CD4-positive, alpha-beta T cell treated with Interleukin-12 subunit alpha and Interleukin-12 subunit beta, for 1 hour (primary cell): Measurements from ENCODE around the gene LRRC30.

Experiments used
- DNase-seq: peaks from one replicate; pipeline ENCODE4 v3.0.0-alpha.2; 2020

The LRRC30 gene

DNA sequence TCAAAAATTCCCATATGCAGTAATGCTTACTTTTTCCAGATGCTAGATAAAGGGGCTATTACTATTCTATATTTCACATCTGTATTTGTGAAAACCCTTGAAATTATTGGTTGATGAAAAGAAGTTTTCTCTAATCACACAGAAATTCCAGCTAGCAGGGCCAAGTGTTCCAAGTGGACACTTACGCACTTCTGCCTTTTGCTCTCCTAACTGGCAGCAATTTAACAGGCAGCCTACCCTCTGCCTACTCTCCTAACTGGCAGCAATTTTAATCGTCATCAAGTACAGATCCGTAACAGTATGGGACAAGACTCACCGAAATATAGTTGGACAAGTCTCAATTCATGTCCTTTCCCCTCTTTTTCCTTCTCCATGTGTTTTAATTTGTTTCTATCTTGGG is 12.0 kb downstream of the LRRC30 start:
- DNase-seq: no peak

DNA sequence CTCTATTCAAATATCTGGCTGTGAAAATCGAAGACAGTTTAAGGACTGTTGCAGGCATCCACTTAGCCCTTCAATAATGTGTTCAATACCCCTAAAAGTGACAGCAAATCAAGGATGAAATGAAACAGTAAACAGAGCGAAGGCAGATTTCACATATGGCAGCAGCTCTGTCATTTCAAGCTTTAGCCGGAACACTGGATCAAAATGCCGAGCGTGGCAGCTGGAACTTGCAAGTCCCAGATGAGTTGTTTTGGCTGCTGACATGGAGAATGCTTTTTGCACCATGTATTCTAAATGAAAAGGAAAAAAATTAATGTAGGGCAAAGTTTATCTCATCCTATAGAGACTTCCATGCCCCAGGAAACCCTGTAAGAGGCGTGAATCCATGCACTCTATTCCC is 18.0 kb downstream of the LRRC30 start:
- DNase-seq: no peak

GRCh38 chr18:7254163-7254562 is 23.3 kb downstream of the LRRC30 start:
- no peak for DNase-seq

GRCh38 chr18:7255054-7255453 is 24.2 kb downstream of the LRRC30 start:
- no peak for DNase-seq

DNA sequence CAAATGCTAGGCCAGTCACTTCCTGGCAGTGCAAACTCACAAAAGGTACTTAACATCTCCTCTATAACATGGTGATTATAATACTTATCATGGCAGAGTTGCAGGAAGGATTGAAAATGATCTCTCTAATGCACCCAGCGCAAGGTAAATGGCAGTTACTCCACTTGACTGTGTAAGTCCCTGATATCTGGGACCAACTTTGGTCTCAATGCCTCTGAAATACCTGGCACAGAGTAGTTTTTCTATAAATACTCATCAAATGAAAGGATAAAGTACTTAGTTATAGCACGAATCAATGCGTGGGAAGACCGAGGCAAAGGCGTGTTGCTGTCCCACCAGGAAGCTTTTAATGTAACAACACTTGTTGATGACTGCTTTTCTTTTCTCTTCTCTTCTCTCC is 24.8 kb downstream of the LRRC30 start:
- no peak for DNase-seq

DNA sequence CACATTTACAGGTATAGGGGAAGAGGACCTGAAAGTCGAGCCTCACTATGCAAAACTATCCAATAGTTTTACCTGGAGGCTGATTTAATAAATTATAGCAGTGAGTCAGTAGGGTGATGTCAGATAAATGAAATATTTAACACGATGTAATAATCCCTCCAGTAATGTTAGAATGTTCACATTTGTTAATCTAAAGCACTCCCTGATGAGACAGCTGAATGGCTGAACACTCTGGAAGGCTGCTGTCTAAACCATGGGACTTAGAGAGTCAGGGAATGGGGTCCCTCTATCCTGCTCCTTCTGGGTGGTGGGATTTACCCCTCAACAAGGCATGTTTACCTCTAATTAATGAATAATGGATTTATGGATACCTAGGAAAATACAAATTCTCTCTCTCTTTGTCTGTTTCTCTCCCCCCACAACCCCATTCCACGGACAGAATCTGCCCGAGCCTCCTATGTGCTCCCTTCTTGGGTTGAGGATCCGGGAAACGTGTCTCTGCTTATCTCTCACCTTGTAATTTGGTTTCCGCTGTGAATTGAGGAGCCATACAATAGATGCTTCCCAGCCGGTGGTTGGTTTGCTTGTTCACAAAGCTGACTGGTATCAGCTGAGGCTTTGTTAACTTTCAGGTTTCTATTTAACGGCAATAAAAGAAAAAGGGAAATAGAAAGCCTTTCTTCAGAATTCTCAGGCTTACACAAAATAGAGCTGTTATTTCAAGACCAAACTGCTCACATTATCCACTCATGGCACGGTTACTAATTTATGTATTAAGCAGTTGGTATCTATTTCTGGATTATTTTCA is 25.9 kb downstream of the LRRC30 start:
- no peak for DNase-seq

DNA sequence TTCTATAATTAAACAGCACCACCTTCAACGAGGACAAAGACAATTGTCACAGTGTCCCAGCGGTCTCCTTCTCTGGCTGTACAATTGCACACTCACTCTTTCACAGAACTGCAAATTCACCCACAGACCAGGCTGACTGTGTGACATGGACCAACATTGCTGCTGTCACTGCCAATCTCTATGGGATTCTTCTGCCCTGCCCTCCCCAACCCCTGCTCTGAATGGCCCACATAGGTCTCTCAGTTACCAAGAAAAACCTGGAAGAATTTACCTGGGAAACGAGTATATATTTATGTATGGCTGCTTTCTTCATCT is 26.5 kb downstream of the LRRC30 start:
- no peak for DNase-seq

- no peak for DNase-seq
Measured at GRCh38 chr18:7259475-7259874, 28.6 kb downstream of the LRRC30 start.

GRCh38 chr18:7261199-7261598 is 30.3 kb downstream of the LRRC30 start:
- DNase-seq: no peak

DNA sequence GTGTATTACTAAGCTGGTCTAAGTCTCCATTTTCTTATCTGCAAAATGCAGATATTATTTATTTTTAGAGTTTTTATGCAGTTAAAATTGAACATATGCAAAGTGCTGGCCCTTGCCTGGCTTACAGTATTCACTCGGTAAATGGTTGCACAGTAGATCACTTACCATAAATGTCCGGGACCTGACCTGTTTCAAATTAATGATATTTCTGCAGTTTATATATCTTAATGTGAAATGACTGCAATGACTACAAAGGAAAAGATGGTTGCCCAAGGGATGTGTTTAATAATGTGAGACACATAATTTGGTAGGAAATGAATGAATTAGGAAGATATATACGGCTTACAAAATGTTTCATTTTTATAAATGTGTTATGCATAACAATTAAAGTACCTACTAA is 37.1 kb downstream of the LRRC30 start:
- DNase-seq: no peak

DNA sequence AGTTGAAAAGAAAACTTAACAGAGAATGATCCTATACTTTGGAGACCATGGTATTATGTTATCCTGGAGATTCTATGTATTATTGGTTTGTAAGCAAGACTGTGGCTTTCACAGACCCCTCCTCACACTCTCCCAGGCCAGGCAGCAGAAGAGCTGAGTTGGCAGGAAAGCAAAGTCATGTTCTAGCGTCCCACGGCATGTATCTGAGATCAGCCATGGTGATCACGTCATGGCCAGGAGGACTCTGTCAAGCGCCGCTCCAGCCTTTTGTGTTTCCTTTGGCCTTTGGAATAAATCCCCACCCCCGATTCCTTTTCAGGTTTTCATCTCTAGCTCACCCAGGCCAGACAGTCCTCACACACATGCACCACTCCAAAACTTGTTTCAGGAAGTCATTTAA is 39.1 kb downstream of the LRRC30 start:
- no peak for DNase-seq

DNA sequence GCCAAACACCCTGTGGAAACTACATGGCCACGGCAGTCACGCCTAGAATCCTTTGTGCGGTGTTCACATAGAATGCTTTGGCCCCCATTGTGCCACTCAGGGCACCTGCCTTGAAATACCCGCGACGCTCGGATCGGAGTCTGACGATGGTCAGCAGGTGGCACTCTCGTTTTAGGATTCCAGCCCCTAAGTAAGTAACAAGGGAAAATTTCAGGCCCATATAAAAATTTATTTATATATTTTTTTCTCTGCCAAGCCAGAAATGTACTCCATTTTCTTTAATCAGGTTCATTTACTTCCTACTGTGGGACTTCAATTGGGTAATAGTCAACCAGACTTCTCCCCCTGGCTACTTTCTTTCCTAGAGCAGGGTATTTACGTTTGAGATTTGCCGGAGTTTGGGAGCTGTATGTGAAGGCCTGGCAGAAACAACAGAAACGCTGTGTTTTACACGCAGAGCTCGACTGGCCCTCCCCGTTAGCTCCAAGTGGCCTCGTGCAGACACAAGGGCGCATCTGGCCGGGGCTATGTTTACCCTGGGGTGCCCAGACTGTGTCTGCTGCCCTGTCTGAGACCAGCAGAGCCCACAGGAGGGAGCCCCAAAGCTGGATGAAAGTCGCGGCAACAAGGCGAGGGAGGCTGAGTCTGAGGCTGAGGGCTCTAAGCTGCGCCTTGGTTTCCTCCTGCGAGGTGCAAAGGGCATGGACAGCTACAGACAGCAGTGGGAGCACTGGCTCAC is 41.6 kb downstream of the LRRC30 start:
- DNase-seq: no peak

- no peak for DNase-seq
Measured at GRCh38 chr18:7273301-7273921, 42.5 kb downstream of the LRRC30 start.

DNA sequence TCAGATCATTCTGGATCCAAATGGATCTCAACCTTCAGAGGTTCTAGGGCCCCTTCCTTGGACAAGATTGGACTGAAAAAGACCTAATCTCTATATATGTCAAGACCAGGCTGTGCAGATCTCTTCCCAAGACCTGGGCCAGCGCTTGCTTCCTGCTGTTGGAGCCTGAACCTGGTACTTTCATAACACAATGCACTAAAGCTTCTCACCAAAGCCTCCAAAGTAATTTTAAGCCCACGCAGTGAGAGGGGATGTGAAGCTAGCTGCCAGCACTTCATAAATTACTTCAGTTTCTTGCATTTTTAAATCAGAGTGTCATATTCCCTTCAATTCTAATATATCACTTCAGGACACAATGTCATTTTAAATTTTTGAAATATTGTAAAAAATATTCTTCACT is 50.7 kb downstream of the LRRC30 start:
- DNase-seq: no peak
